HG03103 (cell line): Measurements from ENCODE around the gene PRKCB.

Experiments used
- ATAC-seq: cut with Tn5 transposase; IDR thresholded peaks from one replicate; pipeline ENCODE4 v1.9.1; 2021; ENCODE audit warnings: low read depth; ENCODE audit not compliant: unreplicated experiment

The PRKCB gene

GRCh38 chr16:23835390-23836077, at the start of gene PRKCB:
PRKCB (plus strand) TSS chr16:23835983.
- peak; percentile 69 for ATAC-seq

GRCh38 chr16:23786964-23787561, 48.7 kb upstream of the PRKCB start:
- no peak for ATAC-seq

- no peak for ATAC-seq
Measured at GRCh38 chr16:23788685-23789084, 47.1 kb upstream of the PRKCB start.

- ATAC-seq = no peak
Measured at GRCh38 chr16:23795378-23795777, 40.4 kb upstream of the PRKCB start.

GRCh38 chr16:23796941-23797340, 38.8 kb upstream of the PRKCB start:
- no peak for ATAC-seq

- no peak for ATAC-seq
Measured at GRCh38 chr16:23801378-23801777, 34.4 kb upstream of the PRKCB start.

- ATAC-seq = no peak
Measured at GRCh38 chr16:23802776-23803175, 33.0 kb upstream of the PRKCB start.

GRCh38 chr16:23803591-23804123, 32.1 kb upstream of the PRKCB start:
- ATAC-seq = no peak

- no peak for ATAC-seq
Measured at GRCh38 chr16:23807028-23807427, 28.8 kb upstream of the PRKCB start.

- ATAC-seq = no peak
Measured at GRCh38 chr16:23821467-23821866, 14.3 kb upstream of the PRKCB start.

- ATAC-seq = no peak
Measured at GRCh38 chr16:23821875-23822688, 13.7 kb upstream of the PRKCB start.

- no peak for ATAC-seq
Measured at GRCh38 chr16:23823475-23824384, 12.1 kb upstream of the PRKCB start.

GRCh38 chr16:23824909-23825308, 10.9 kb upstream of the PRKCB start:
- no peak for ATAC-seq

GRCh38 chr16:23826528-23827045, 9.2 kb upstream of the PRKCB start:
- peak; percentile 83 for ATAC-seq

- no peak for ATAC-seq
Measured at GRCh38 chr16:23827057-23827456, 8.7 kb upstream of the PRKCB start.

- ATAC-seq = no peak
Measured at GRCh38 chr16:23829454-23829853, 6.3 kb upstream of the PRKCB start.

GRCh38 chr16:23830276-23830675, 5.5 kb upstream of the PRKCB start:
- ATAC-seq = no peak

- ATAC-seq = no peak
Measured at GRCh38 chr16:23832882-23833281, 2.9 kb upstream of the PRKCB start.

- ATAC-seq = no peak
Measured at GRCh38 chr16:23833504-23833903, 2.3 kb upstream of the PRKCB start.
